HG03521 (cell line): ENCODE measurements around the gene UBXN10.

Experiments used
- ATAC-seq: cut with Tn5 transposase; IDR thresholded peaks from one replicate; pipeline ENCODE4 v1.9.1; 2021; ENCODE audit warnings: mild to moderate bottlenecking, moderate library complexity; ENCODE audit not compliant: unreplicated experiment

Gene UBXN10

DNA sequence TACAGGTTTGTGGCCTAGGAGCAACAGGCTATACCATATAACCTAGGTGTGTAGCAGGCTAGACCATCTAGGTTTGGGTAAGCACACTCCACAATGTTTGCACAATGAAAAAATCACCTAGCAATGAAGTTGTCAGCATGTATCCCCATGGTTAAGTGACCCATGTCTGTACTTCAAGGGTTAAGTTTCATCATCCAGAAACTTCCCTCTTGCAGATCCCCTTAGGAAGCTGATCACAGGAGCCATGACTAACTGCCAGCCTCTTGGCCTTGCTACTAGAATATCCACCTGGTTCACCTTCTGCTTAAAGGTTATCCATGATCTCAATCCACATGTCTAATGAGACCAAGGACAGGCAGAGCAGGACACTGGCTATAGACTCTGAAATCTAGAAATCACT is 3.5 kb upstream of the UBXN10 start:
- ATAC-seq: no peak

DNA sequence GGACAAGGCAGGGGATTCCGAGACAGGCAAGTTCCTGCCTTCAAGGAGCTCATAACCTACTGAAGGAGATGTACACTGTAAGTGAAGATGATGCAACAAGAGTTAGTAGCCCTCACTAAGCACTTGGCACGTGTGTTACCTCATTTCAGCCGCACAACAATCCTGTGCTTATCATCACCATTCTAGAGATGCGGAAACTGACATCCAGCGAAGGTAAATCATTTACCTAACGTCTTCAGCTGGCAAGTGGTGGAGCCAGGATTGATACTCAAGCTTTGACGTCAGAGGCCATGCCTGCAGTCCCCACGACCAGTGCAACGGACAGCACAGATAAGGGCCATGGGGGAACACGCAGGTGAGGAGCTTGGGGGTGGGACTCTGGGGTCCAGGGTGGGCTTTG is 2.9 kb upstream of the UBXN10 start:
- ATAC-seq: no peak

DNA sequence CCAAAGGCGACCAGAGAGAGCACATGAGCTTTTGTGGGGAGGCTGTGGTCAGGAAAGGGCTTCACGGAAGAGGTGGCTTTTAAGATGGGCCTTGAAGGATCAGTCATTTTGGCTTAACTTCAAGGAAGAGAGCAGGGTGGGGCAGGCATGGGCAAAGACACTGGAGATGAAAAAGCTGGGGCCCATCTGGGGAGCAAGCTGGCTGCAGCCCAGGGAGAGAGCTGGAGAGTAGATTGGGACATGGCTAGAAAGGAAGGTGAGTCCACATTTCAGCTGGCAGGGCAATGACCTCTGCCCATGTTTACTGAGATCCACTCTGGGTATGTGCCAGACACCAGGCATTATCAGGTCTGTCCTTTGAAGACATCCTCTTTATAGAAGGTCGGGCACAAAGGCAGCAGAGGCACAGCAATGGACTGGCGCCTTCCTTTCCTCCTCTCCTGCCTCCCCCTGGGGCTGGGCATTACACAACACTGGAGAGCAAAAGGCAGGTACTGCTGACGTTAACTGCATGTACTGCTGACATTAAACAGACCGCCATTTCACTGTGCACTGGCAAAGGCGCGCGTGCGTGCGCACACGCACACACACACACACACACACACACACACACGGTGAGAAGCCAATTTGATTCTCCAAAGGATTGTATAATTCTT is 2.2 kb upstream of the UBXN10 start:
- no peak for ATAC-seq

DNA sequence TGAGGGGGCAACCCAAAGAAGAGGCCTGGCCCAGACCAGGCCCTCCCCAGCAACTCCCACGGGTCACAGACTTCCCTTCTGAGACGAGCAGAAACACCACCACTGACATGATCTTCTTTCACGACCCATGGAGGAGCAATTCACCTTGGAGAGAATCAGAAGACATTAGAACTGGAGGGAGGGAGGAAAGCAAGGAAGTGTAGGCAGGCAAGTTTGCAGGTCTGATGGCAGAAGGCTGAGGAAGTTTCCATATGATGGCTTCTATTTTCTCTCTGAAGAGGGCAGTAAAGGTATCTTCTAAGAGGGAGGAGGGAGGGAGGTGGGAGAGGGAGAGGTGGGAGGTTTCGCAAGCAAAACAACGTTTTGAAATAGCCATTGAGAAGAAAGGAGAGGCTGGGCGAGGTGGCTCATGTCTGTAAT is 1.4 kb upstream of the UBXN10 start:
- no peak for ATAC-seq

DNA sequence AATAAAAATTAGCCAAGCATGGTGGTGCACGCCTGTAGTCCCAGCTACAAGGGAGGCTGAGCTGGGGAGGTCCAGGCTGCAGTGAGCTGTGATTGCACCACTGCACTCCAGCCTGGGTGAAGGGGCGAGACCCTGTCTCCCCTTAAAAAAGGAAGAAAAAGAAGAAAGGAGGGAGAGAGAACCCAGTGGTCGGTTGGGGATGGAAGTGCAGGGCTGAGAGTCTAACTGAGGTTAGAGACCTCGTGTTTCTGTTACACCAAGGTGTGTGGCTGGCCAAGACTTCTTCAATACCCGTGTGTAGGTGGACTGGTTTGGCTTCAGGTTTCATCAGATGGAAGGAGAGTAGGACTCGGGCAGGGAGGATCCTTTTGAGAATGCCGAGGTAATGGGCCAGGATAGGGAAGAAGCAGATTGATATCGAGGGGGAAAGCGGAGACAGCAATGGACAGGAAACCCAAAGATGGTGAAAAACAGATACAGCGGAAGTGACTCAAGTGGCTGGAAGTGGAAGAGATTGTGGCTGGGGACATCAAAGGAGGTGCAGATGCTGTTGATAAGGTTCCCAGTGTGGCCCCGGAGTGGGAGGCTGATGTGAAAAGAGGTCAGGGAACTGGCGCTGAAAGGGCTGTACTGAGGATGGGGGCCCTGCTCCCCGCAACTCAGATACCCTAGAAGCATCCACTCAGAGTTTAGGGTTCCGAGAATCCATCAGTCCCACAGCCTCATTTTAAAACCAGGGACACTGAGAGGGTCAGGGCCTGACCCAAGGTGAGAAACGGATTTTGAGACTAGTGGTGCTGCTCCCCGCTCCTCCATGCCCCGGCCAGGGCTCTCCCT is 681 bp upstream of the UBXN10 start:
- no peak for ATAC-seq

DNA sequence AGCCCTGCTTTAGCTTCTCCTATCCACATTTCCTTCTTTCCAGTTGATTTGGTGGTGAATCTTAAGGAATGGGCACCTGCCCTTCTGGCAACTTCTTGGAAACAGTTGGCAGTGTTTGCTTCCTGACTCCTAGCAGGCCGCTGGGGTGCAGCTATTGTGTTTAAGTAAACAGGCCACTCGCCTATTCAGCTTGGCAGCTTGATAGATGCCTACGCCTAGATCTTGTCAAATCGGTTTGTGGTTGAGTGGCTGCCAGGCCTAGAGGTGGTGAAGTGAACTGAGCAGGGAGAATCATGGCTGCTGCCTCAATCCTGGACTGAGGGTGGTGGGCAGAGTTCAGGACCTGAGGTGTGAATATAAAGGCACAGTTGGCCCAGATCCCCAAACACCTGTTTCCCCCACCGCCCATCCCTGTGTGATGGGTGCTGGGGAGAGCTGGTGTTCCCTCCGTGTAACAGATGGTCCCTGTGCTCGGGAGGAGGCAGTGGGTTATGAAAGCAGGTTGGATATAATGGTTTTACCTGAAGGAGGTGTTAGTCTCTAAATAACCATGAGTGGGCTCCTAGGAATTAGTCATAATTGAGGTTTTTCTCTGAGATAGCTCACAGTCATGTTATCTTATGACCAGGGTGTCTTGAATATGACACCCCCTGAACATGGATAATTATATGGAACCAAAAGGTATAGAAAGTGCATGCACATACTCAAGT is 1.4 kb downstream of the UBXN10 start:
- no peak for ATAC-seq

DNA sequence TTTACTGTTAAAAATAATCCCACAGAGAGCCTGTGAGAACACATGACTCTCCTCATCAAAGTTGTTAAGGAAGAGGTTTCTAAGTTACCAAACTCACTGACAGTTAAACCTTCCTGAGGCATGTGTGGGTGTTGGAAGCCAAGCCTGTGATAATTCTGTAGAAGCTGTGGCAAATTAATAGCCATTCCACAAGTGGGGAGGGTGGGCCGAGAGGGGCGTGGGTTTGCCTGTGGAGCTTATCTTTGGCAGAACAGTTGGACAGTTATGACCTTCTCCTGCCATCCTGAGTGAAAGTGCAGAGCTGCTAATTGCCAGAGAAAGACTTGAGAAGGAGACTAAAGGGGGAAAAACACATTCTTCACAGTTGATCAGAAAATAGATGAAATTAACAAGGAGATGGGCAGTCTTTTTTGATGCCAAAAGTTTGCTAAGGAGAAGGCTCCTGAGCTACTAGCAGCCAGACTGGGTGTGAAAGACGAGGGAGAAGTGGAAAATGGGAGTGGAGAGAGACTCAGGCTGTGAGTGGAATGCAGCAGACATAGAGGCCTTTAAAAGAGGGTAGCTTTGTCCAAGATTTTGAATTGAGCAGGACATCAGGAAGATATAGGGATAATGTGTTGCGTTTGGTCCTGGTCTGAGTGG is 2.0 kb downstream of the UBXN10 start:
- ATAC-seq: no peak

DNA sequence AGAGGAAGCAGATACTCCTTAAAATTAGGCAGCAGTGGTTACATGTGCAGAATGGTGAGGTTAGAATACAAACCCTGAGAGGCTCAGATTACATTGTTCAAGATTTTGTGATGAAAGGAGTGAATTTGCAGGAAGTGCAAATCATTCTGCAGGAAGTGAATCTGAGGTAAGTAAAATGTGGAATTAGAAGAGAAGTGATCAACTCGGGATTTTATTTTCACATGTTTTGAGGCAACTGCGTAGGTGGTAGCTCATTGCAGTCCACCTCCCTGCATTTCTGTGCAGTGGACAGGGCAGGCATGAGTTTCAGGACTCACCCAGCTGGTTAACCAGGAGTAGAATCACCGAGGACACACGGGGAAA is 2.5 kb downstream of the UBXN10 start:
- no peak for ATAC-seq

DNA sequence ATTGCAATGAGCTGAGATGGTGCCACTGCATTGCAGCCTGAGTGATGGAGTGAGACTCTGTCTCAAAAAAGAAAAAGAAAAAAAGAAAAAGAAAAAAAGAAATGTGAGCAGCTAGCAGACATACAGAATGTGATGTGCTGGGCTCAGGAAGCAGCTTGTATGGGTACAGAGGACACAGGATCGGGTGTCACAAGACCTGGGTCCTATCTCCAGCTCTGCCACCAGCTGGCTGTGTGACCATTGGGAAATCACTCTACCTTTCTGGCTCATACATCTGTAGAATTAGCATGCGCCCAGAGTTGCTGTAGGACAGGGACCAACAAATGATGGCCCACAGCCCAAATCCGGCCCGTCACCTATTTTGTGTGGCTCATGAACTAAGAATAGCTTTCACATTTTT is 3.8 kb downstream of the UBXN10 start:
- no peak for ATAC-seq

DNA sequence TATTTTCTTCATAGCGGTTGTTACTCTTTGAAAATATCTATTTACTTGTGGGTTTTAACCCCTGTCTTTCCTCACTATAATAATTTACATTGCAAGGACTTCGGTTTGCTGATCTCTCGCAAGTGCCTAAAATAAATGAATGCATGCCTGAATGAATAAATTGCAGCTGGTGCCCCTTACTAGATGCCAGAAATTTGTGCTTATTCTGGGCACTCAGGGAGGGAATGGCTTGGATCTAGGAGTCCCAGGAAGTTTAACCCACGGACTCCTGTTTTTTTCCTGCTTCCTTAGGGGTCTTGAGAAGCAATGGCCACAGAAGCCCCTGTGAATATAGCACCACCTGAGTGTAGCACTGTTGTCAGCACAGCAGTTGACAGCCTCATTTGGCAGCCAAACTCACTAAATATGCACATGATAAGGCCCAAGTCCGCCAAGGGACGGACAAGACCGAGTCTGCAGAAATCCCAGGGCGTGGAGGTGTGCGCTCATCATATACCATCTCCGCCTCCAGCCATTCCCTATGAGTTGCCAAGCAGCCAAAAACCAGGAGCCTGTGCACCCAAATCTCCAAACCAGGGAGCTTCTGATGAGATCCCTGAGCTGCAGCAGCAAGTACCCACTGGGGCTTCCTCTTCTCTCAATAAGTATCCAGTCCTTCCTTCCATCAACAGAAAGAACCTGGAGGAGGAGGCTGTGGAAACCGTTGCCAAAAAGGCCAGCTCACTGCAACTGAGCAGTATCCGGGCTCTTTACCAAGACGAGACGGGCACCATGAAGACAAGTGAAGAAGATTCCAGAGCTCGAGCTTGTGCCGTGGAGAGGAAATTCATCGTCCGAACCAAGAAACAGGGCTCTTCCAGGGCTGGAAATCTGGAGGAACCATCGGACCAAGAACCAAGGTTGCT is 4.6 kb downstream of the UBXN10 start:
- no peak for ATAC-seq

DNA sequence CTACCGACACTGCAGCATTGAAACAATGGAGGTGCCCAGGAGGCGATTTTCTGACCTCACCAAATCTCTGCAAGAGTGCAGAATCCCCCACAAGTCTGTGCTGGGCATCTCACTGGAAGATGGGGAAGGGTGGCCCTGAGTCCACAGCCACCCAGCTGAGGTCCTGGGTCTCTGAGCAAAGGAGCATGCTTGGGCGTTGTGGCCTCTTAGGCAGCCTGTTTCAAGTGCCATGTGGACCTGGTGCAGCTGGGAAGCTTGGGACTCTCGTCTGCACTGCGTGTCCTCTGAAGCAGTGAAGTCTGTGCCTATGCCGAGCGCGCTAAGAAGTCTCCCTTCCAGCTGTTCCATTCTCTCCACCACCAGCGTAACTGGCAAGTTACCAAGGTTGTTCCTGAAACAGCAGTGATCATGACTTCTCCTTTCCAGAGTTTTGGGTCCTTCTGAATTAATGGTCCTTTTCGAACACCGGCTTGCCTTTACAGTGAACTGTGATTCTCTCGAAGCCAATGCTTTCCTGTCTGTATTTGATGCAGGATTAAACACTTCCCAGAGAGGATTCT is 5.5 kb downstream of the UBXN10 start:
- ATAC-seq: no peak

DNA sequence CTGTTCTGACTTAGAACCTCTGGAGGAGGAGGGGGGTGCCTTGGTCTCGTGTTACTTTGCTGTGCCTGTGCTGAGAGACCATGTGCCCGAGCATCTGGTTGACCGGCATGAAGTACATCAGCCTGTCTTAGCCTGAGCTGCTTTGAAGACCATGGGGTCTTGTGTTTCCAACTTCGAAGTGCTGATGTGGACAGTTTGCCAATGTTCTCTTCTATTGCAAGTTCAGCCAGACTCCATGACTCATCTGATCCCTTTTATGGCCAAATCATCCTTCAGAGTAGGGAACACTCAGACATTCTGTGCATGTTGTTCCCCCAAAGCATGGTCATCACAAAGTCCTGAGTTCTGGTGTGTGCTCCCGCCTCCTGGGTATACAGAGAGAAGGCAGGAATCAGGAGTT is 6.5 kb downstream of the UBXN10 start:
- ATAC-seq: no peak

DNA sequence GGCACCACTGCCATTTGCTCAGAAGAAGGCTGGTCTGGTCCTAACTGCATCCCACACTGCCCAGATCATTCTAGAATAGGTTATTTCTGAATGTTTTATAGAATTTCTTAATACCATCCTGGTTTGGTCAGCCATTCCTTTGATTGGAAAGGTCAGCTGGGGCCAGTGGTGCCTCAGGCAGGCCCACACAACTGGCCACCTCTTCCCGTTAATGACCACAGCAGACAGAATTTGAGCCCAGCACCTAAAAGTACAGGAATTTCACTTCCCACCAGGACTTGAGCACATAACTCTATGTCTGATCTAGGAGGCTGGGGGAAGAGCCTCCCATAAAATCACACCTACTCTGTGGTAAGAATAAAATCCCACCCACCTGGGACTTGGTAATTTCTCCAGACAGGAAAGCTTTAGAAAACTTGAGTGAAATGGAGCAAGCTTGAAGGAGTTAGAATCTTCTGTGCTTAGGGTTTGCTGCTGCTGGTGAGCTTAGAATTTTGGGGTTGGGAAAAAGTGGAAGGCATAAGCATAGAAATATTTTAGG is 7.0 kb downstream of the UBXN10 start:
- ATAC-seq: no peak

DNA sequence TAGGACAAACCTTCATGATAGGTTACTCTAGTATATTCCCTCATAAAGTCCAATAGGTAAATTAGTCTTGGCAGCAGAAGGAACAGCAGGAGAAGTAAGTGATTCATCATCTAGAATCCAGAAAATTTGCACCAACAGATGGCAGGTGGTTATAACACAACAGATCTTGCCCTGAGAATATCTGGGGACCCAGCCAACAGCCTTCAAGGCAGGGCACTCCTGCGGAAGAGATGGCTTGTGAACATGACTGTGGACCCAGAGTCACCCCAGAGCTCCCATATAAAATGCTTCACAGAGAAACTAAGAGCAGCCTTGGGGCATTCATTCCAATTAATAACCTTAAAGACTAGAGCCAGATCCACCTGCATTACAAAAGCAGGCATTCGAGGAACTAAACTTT is 8.3 kb downstream of the UBXN10 start:
- ATAC-seq: no peak

DNA sequence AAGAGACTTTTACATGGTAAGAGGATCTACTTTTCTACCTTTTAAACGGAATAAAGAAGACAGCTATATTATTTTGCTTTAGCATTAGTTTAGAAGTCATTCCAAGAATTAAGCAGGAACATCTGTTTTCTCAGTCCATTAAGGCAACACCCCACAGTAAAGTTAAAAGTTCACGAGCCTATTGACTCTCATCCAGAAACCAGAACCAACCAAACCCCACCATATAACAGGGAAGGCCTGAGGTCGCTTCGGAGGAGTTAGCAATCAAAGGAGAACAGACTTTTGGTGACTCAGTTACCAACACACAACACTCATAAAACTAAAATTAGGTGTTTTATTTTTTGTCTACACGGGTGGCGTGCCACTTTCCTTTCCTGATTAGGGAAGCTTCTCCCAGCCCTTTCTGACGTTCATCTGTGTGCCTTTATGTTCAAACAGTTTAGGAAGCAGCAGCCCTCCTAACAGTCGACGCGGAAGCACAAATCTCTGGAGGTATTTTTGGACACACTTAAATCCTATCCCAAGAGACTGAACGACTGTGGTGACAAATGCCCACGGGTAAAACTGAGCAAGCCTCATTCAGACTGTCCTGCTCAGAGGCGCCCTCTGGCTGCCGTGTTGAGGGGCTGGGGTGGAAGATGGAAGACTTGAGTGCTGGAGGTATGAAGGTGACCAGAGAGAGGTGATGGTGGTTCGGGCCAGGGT is 9.0 kb downstream of the UBXN10 start:
- ATAC-seq: no peak

DNA sequence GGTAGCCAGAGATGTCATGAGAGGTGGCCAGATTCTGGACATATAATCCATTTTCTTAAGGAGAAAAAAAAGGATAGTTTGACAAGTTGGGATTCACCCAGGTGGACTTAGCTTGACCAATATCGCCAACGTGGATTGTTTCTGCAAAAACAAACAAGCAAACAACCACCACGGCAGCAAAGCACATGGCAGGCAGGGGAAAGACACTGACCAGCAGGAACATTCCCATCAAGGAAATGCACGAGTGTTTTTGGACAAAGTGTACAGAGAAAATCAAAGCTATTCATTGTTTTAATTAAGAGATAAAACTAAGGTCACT is 9.5 kb downstream of the UBXN10 start:
- ATAC-seq: no peak

DNA sequence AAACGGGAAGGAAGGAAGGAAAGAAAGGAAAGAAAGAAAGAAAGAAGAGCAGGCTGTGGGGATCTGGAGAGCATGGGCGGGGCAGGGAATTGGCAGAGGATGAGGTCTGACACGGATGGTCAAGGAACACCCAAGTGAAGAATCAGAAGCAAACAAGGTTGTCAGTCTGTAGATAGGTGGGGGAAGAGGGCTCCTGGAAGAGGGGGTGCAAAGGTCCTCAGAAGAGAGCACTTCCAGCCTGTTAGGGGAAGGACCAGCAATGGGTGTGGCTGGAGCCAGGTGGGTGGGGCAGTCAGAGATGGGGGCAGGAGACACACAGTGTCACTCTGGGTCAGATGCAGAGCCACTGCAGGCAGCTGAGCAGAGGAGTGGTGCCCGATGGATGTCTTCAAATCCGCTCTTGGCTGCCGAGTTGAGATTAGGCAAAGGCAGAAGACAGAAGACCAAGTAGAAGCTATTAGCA is 11.5 kb downstream of the UBXN10 start:
- ATAC-seq: no peak

DNA sequence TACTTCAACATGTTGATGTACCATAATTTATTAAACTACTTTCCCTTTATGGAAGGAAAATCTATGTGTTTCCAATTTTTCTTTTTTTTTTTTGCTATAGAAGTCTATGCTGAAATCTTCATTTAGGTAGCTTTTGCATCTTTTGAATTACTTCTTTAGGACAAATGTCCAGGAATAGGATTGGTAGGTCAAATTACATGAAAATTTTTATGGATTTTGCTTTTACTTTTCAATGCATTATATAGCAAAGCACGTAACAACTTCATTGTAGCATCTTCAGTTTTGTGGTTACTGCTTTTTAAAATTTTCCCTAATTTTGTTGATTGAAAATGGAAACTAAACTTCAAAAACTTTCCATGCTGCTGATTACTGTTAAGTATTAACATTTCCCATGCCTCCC is 12.4 kb downstream of the UBXN10 start:
- ATAC-seq: no peak

DNA sequence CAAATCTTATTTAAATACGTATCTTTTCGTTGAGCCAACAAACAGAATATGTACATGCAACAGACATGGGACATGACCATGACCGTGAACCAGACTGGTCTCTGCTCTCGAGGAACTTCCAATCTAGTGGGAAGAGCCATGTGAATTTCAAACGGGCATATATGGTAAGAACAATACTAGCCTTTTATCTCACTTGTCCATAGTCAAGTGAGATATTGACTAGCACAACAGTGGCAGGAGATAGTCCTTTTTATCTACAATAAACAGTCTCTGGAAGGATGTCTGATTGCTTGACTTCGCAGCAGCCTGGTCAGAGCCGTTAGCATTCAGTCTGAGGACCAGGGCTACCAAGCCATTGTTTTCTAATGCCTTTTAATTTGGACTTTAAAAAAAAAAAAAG is 13.0 kb downstream of the UBXN10 start:
- no peak for ATAC-seq
